GM23338 (cell line): ENCODE data around the gene NTRK1. TPM values are rescaled to one million over a fixed set of nuclear protein-coding genes. Genes with fewer than 3 reads are reported as not detected.

Experiments used
- ATAC-seq: fragments of 200-7000 bp; cut with Tn5 transposase; 3 replicates; pipeline ENCODE4 v1.9.1; 2020
- DNase-seq: peaks from one replicate; pipeline ENCODE4 v3.0.0-alpha.2; 2015; ENCODE audit warnings: low spot score
- H2AFZ ChIP-seq: fragments of 200-600 bp; sonication (generic); 2 replicates; pipeline ENCODE4 v1.8.0; 2016; ENCODE audit warnings: antibody characterized with exemption, mild to moderate bottlenecking, moderate library complexity
- H3F3A ChIP-seq: fragments of 200-600 bp; sonication (generic); replicated peaks from 2 replicates; pipeline ENCODE4 v1.8.0; 2017; ENCODE audit warnings: antibody characterized with exemption, mixed run types, low read depth
- H3K27ac ChIP-seq: fragments of 200-600 bp; sonication (generic); 2 replicates; pipeline ENCODE4 v1.6.1; 2016; ENCODE audit warnings: low read depth
- H3K27me3 ChIP-seq: fragments of 200-600 bp; sonication (generic); 2 replicates; pipeline ENCODE4 v1.8.0; 2016; ENCODE audit warnings: mild to moderate bottlenecking, mixed run types, moderate library complexity; ENCODE audit not compliant: insufficient read depth
- H3K36me3 ChIP-seq: fragments of 200-600 bp; sonication (generic); 2 replicates; pipeline ENCODE4 v1.8.0; 2016; ENCODE audit warnings: mild to moderate bottlenecking; ENCODE audit not compliant: insufficient read depth
- H3K4me1 ChIP-seq: fragments of 200-600 bp; sonication (generic); 2 replicates; pipeline ENCODE4 v1.8.0; 2016; ENCODE audit warnings: mild to moderate bottlenecking, moderate library complexity; ENCODE audit not compliant: insufficient read depth
- H3K4me2 ChIP-seq: fragments of 200-600 bp; sonication (generic); 2 replicates; pipeline ENCODE4 v1.7.1; 2017; ENCODE audit warnings: mixed run types
- H3K4me3 ChIP-seq: fragments of 200-600 bp; sonication (generic); 2 replicates; pipeline ENCODE4 v1.6.1; 2016; ENCODE audit warnings: mixed run types
- H3K79me2 ChIP-seq: fragments of 200-600 bp; sonication (generic); replicated peaks from 2 replicates; pipeline ENCODE4 v1.8.0; 2017; ENCODE audit warnings: mild to moderate bottlenecking; ENCODE audit not compliant: insufficient read depth
- H3K9me2 ChIP-seq: fragments of 200-600 bp; sonication (generic); 2 replicates; pipeline ENCODE4 v1.8.0; 2017; ENCODE audit not compliant: insufficient read depth
- H4K20me1 ChIP-seq: fragments of 200-600 bp; sonication (generic); replicated peaks from 2 replicates; pipeline ENCODE4 v1.8.0; 2017; ENCODE audit warnings: mild to moderate bottlenecking; ENCODE audit not compliant: insufficient read depth
- H3K27ac Mint-ChIP-seq: 2 replicates; pipeline ENCODE4 v1.8.0; 2020; ENCODE audit warnings: inconsistent platforms, mild to moderate bottlenecking, moderate library complexity, mixed read lengths
- H3K27me3 Mint-ChIP-seq: 3 replicates; pipeline ENCODE4 v1.8.0; 2022; ENCODE audit warnings: low read depth, mild to moderate bottlenecking, moderate library complexity, mixed read lengths, inconsistent platforms; ENCODE audit not compliant: insufficient read depth, poor library complexity
- H3K36me3 Mint-ChIP-seq: 3 replicates; pipeline ENCODE4 v1.8.0; 2021; ENCODE audit warnings: low read depth, mild to moderate bottlenecking, inconsistent platforms, moderate library complexity, mixed read lengths
- H3K4me1 Mint-ChIP-seq: 3 replicates; pipeline ENCODE4 v1.8.0; 2020; ENCODE audit warnings: mild to moderate bottlenecking, inconsistent platforms, mixed read lengths
- H3K4me3 Mint-ChIP-seq: 3 replicates; pipeline ENCODE4 v1.8.0; 2021; ENCODE audit warnings: moderate library complexity, mild to moderate bottlenecking, inconsistent platforms, mixed read lengths
- H3K9me3 Mint-ChIP-seq: 3 replicates; pipeline ENCODE4 v1.8.0; 2020; ENCODE audit warnings: moderate library complexity, mild to moderate bottlenecking, inconsistent platforms, mixed read lengths
- CTCF ChIP-seq, 2 experiments: fragments of 200-600 bp in 1 of 2; sonication (generic) in 1 of 2; conservative IDR thresholded peaks; 2 replicates each; pipeline versions ENCODE4 v1.5.1 to v1.6.1; 2016 to 2017; ENCODE audit warnings: antibody characterized with exemption in 2 of 2, low read depth in 2 of 2, mild to moderate bottlenecking in 2 of 2, moderate library complexity in 1 of 2
- ETS1 ChIP-seq: IDR thresholded peaks from 2 replicates; pipeline ENCODE4 v1.6.1; 2016; ENCODE audit warnings: antibody characterized with exemption
- EZH2phosphoT487 ChIP-seq: fragments of 200-600 bp; sonication (generic); IDR thresholded peaks from one replicate; pipeline ENCODE4 v1.8.1; 2018; ENCODE audit warnings: antibody characterized with exemption; ENCODE audit not compliant: unreplicated experiment
- JUNB ChIP-seq: IDR thresholded peaks from one replicate; pipeline ENCODE4 v1.6.1; 2016; ENCODE audit warnings: antibody characterized with exemption; ENCODE audit not compliant: unreplicated experiment
- NANOG ChIP-seq: IDR thresholded peaks from 2 replicates; pipeline ENCODE4 v1.6.1; 2016; ENCODE audit warnings: antibody characterized with exemption, borderline replicate concordance
- POLR2AphosphoS5 ChIP-seq: IDR thresholded peaks from 2 replicates; pipeline ENCODE4 v1.6.1; 2016; ENCODE audit warnings: antibody characterized with exemption, low read depth
- STAT1 ChIP-seq: IDR thresholded peaks from one replicate; pipeline ENCODE4 v1.6.1; 2016; ENCODE audit warnings: antibody characterized with exemption; ENCODE audit not compliant: unreplicated experiment
- ZNF462 ChIP-seq: fragments of 250-450 bp; sonication (Bioruptor Pico); IDR thresholded peaks from 2 replicates; pipeline ENCODE4 v1.5.0; 2020; ENCODE audit warnings: mild to moderate bottlenecking, moderate library complexity
- polyA plus RNA-seq: library from polyadenylated mRNA; unstranded; fragments of >200 nt; fragmentation: Nextera tagmentation; extraction: Ambion mirVana; gene quantifications from 2 replicates; pipeline ENCODE4 v1.2.1, GENCODE V29; 2016
- total RNA-seq: library from RNA; depleted of rRNA; stranded (reverse); fragments of >200 nt; shearing (Covaris generic); gene quantifications from 2 replicates; pipeline ENCODE4 v1.2.3, GENCODE V29; 2014

The NTRK1 gene
- total and polyA plus RNA-seq, 2 experiments from 2014 or later, result 0.42 to 0.45 TPM

GRCh38 chr1:156860113-156860627 lies 495 bp upstream of the NTRK1 start:
- H3K4me3 Mint-ChIP-seq, result peak overlapping the region; percentile 83
- H3K27ac ChIP-seq, result no peak overlapping the region
- no peaks in the 10 kb centered on the region for H3K36me3 ChIP-seq
- H3K27me3 ChIP-seq, result peaks cover 99% of the 10 kb centered on the region
- H3K27ac Mint-ChIP-seq, result no peak overlapping the region
- H3K4me1 Mint-ChIP-seq, result peaks cover 25% of the 10 kb centered on the region
- peaks cover 79% of the 10 kb centered on the region for H3K27me3 Mint-ChIP-seq
- peaks cover 3% of the 10 kb centered on the region; the same call in 1 of the 3 replicates for H3K9me3 Mint-ChIP-seq
- TF ChIP-seq EZH2phosphoT487 (peak; percentile 2), STAT1 (no peak), CTCF (conservative IDR thresholded peaks at IDR 0.05; ENCODE audit: low read depth in 2 of 2) (peak; percentile 75 to 87)
- peak overlapping the region; percentile 82 for H3K4me3 ChIP-seq
- peaks cover 5% of the 10 kb centered on the region; the same call in 1 of the 2 replicates for H4K20me1 ChIP-seq
- no peaks in the 10 kb centered on the region for H3K36me3 Mint-ChIP-seq
- no peaks in the 10 kb centered on the region for H3K79me2 ChIP-seq
- peaks cover 12% of the 10 kb centered on the region; the same call in 1 of the 2 replicates for H3K4me1 ChIP-seq
- H3F3A ChIP-seq, result 0 out of 2 replicates have a peak, but pooled peaks cover 3% of the 10 kb centered on the region
- DNase-seq (peak; percentile 80), ATAC-seq (peak; percentile 72)
- peak overlapping the region; percentile 93 for H3K4me2 ChIP-seq
- H3K9me2 ChIP-seq, result no peaks in the 10 kb centered on the region
- H2AFZ ChIP-seq, result peak overlapping the region; percentile 90

- H3K9me3 Mint-ChIP-seq, result peaks cover 3% of the 10 kb centered on the region; the same call in 1 of the 3 replicates
- Histone ChIP-seq H2AFZ (no peak overlapping the region), H3K4me3 (no peak overlapping the region), H4K20me1 (peaks cover 5% of the 10 kb centered on the region; the same call in 1 of the 2 replicates), H3K4me2 (no peak overlapping the region), H3K36me3 (no peaks in the 10 kb centered on the region), H3K79me2 (no peaks in the 10 kb centered on the region), H3K9me2 (no peaks in the 10 kb centered on the region), H3K4me1 (peaks cover 21% of the 10 kb centered on the region; the same call in 1 of the 2 replicates), H3F3A (0 out of 2 replicates have a peak, but pooled peaks cover 3% of the 10 kb centered on the region), H3K27me3 (peaks cover 84% of the 10 kb centered on the region), H3K27ac (no peak overlapping the region)
- H3K4me1 Mint-ChIP-seq, result peaks cover 35% of the 10 kb centered on the region
- no peak overlapping the region for H3K4me3 Mint-ChIP-seq
- ATAC-seq (no peak), DNase-seq (no peak)
- H3K27ac Mint-ChIP-seq, result no peak overlapping the region
- no peaks in the 10 kb centered on the region for H3K36me3 Mint-ChIP-seq
- H3K27me3 Mint-ChIP-seq, result peaks cover 69% of the 10 kb centered on the region
- TF ChIP-seq JUNB, result no peak
- TF ChIP-seq NANOG, result no peak
- TF ChIP-seq EZH2phosphoT487, result no peak
- no peak for TF ChIP-seq POLR2AphosphoS5
- no peak for TF ChIP-seq ETS1
- no peak for TF ChIP-seq ZNF462
- no peak for TF ChIP-seq STAT1
These were observed 1.9 kb downstream of the NTRK1 start for GRCh38 chr1:156862584-156862983.
